Measurements from ENCODE around the gene ZFP91. TPM values are rescaled to one million over a fixed set of nuclear protein-coding genes. Genes with fewer than 3 reads are reported as not detected.

Gene ZFP91
- total RNA-seq, 1 experiment from 2014 or later: 80.4 TPM

GRCh38 chr11:58531865-58532341, 47.0 kb upstream of the ZFP91 start:
- ATAC-seq: no peak
- Histone ChIP-seq H3K4me1 (ENCODE audit: control insufficient read depth, insufficient read depth, low read length) (no peaks in the 10 kb centered on the region), H3K9me3 (ENCODE audit: control insufficient read depth, insufficient read depth, low read depth, low read length) (no peaks in the 10 kb centered on the region), H3K27ac (ENCODE audit: low read length) (no peak overlapping the region), H3K27me3 (ENCODE audit: control insufficient read depth, insufficient read depth, low read length) (no peaks in the 10 kb centered on the region), H3K36me3 (ENCODE audit: control insufficient read depth, insufficient read depth, low read length) (no peaks in the 10 kb centered on the region), H3K4me3 (ENCODE audit: low read depth in 2 of 2, low read length in 2 of 2) (no peak overlapping the region)
- DNase-seq (ENCODE audit: low read depth, low spot score): no peak
- no peak for TF ChIP-seq SIN3A (IDR thresholded peaks at IDR 0.05; ENCODE audit: borderline replicate concordance, insufficient read depth, low read depth, low read length)
- TF ChIP-seq CTCF (IDR thresholded peaks at IDR 0.05): no peak
- no peak for TF ChIP-seq POLR2AphosphoS5 (IDR thresholded peaks at IDR 0.05; ENCODE audit: low read depth, low read length)
- TF ChIP-seq REST (IDR thresholded peaks at IDR 0.05; ENCODE audit: insufficient read depth in 1 of 2, low read depth in 2 of 2, low read length in 1 of 2): no peak
- TF ChIP-seq TCF7L2 (IDR thresholded peaks at IDR 0.05; ENCODE audit: low read depth, low read length): no peak
- intact Hi-C loops (cut with micrococcal nuclease; ENCODE audit: unreplicated experiment) (no loop called here), in situ Hi-C loops (cut with HindIII; ENCODE audit: low pct_unique_long_range_greater_than_20kb, low sequenced_read_pairs) (no loop called here)
- CTCF ChIA-PET: no interaction called here
- BruUV-seq (replicated peaks): no TSS peak
- POLR2A ChIA-PET: no interaction called here

- DNase-seq (ENCODE audit: low read depth, low spot score): no peak
- ATAC-seq: no peak
- H3K9me3 ChIP-seq (ENCODE audit: control insufficient read depth, insufficient read depth, low read depth, low read length): no peaks in the 10 kb centered on the region
- ChIA-PET CTCF (no interaction called here), POLR2A (no interaction called here)
- no peak overlapping the region for H3K27ac ChIP-seq (ENCODE audit: low read length)
- no peaks in the 10 kb centered on the region for H3K4me1 ChIP-seq (ENCODE audit: control insufficient read depth, insufficient read depth, low read length)
- no peaks in the 10 kb centered on the region for H3K36me3 ChIP-seq (ENCODE audit: control insufficient read depth, insufficient read depth, low read length)
- no peaks in the 10 kb centered on the region for H3K27me3 ChIP-seq (ENCODE audit: control insufficient read depth, insufficient read depth, low read length)
- TF ChIP-seq CTCF (IDR thresholded peaks at IDR 0.05) (no peak), TCF7L2 (IDR thresholded peaks at IDR 0.05; ENCODE audit: low read depth, low read length) (no peak), SIN3A (IDR thresholded peaks at IDR 0.05; ENCODE audit: borderline replicate concordance, insufficient read depth, low read depth, low read length) (no peak), POLR2AphosphoS5 (IDR thresholded peaks at IDR 0.05; ENCODE audit: low read depth, low read length) (no peak), REST (IDR thresholded peaks at IDR 0.05; ENCODE audit: insufficient read depth in 1 of 2, low read depth in 2 of 2, low read length in 1 of 2) (no peak)
- BruUV-seq (replicated peaks): no TSS peak
- no peak overlapping the region for H3K4me3 ChIP-seq (ENCODE audit: low read depth in 2 of 2, low read length in 2 of 2)
- intact Hi-C loops (cut with micrococcal nuclease; ENCODE audit: unreplicated experiment) (no loop called here), in situ Hi-C loops (cut with HindIII; ENCODE audit: low pct_unique_long_range_greater_than_20kb, low sequenced_read_pairs) (no loop called here)
These were observed 32.0 kb upstream of the ZFP91 start for GRCh38 chr11:58546841-58547240.

Measured in Panc1 (cell line).